ENCODE measurements around the gene NKX6-2.
"Not testable (repeated sequence)": the region's sequence is repeated elsewhere in the genome, so short reads cannot be mapped to it uniquely, and the experiment has no call there.

GRCh38 chr10:132772816-132773215 lies 13.1 kb downstream of the NKX6-2 start:
- TF ChIP-seq CTCF (IDR thresholded peaks at IDR 0.05); POLR2A (IDR thresholded peaks at IDR 0.05); POLR2AphosphoS5 (IDR thresholded peaks at IDR 0.05); EP300 (IDR thresholded peaks at IDR 0.05; ENCODE audit: low read depth): not testable (repeated sequence)
